ENCODE results near the gene MCM3AP. TPM values are rescaled to one million over a fixed set of nuclear protein-coding genes. Genes with fewer than 3 reads are reported as not detected.

The MCM3AP gene
- total RNA-seq, 1 experiment from 2014 or later: 88.4 TPM

GRCh38 chr21:46203203-46203600 lies 82.2 kb downstream of the MCM3AP start:
- H3K36me3 ChIP-seq (ENCODE audit: control insufficient read depth in 1 of 2, insufficient read depth in 2 of 2, low read length in 2 of 2): no peaks in the 10 kb centered on the region; a peak in 2 of 4 replicates
- no peaks in the 10 kb centered on the region for H3K79me2 ChIP-seq (ENCODE audit: insufficient read depth, low read length)
- no peaks in the 10 kb centered on the region for H3K4me1 ChIP-seq (ENCODE audit: control insufficient read depth in 1 of 2, insufficient read depth in 2 of 2, low read length in 2 of 2)
- no peak overlapping the region for H2AFZ ChIP-seq (ENCODE audit: low read depth, low read length, poor library complexity, severe bottlenecking)
- POLR2A ChIA-PET: no interaction called here
- H3K9me3 ChIP-seq (ENCODE audit: control insufficient read depth in 1 of 2, insufficient read depth in 1 of 2, low read depth in 1 of 2, low read length in 2 of 2): no peaks in the 10 kb centered on the region
- CTCF ChIA-PET: no interaction called here
- RAD21 ChIA-PET (ENCODE audit: low non-redundant PET in 1 of 2, low total read pairs in 2 of 2, uncharacterized antibody in 2 of 2, unreplicated experiment in 2 of 2): interaction anchor here in 1 of 2 experiments (0.6 kb wide), 1 partner anchor 56 kb away, joined by 6 read pairs; no protein-coding TSS in a partner anchor
- ATAC-seq (no peak), DNase-seq (ENCODE audit: low read depth, low spot score) (no peak)
- intact Hi-C loops (cut with micrococcal nuclease): no loop called here
- no TSS peak for BruUV-seq (replicated peaks)
- no peak overlapping the region for H3K9ac ChIP-seq (ENCODE audit: low read length)
- TF ChIP-seq JUND (IDR thresholded peaks at IDR 0.05) (no peak), CTCF (IDR thresholded peaks at IDR 0.05 in 2 of 3, conservative IDR thresholded peaks at IDR 0.05 in 1 of 3; ENCODE audit: borderline replicate concordance in 1 of 3, insufficient read depth in 1 of 3, low read depth in 2 of 3, low read length in 2 of 3) (no peak), ZNF274 (IDR thresholded peaks at IDR 0.05; ENCODE audit: low read depth, low read length) (no peak), CEBPB (IDR thresholded peaks at IDR 0.05; ENCODE audit: low read depth) (no peak), EZH2phosphoT487 (IDR thresholded peaks at IDR 0.05; ENCODE audit: borderline replicate concordance) (no peak), EGR1 (IDR thresholded peaks at IDR 0.05; ENCODE audit: low read depth) (no peak), TCF7L2 (IDR thresholded peaks at IDR 0.05; ENCODE audit: borderline replicate concordance, extremely low read depth, insufficient read depth, insufficient read length) (no peak), ELF1 (IDR thresholded peaks at IDR 0.05; ENCODE audit: borderline replicate concordance, low read depth) (no peak)
- no peaks in the 10 kb centered on the region for H4K20me1 ChIP-seq (ENCODE audit: insufficient read depth)
- H3K27me3 ChIP-seq (ENCODE audit: insufficient read depth, low read length): no peaks in the 10 kb centered on the region
- H3K4me3 ChIP-seq (replicated peaks in 1 of 2; ENCODE audit: low read depth in 1 of 2, low read length in 2 of 2): no peak overlapping the region
- H3K9me2 ChIP-seq (ENCODE audit: insufficient read depth): no peaks in the 10 kb centered on the region
- no peak overlapping the region for H3K4me2 ChIP-seq (ENCODE audit: low read length)
- no peak overlapping the region for H3K27ac ChIP-seq (ENCODE audit: low read depth, low read length)
